HG02840 (cell line): ENCODE results near the gene MCTP1.

Experiments used
- ATAC-seq: cut with Tn5 transposase; IDR thresholded peaks from one replicate; pipeline ENCODE4 v1.9.1; 2021; ENCODE audit warnings: mild to moderate bottlenecking, moderate library complexity, moderate number of reproducible peaks; ENCODE audit not compliant: unreplicated experiment, low FRiP score

The MCTP1 gene

GRCh38 chr5:94788527-94788926 lies 496.4 kb downstream of the MCTP1 start:
- ATAC-seq, result no peak

GRCh38 chr5:94784536-94785505 lies 500.1 kb downstream of the MCTP1 start:
- ATAC-seq, result no peak

GRCh38 chr5:94782383-94782782 lies 502.5 kb downstream of the MCTP1 start:
- ATAC-seq, result no peak

- no peak for ATAC-seq
Observed at GRCh38 chr5:94779684-94780083, 505.2 kb downstream of the MCTP1 start.

GRCh38 chr5:94778732-94779131 lies 506.2 kb downstream of the MCTP1 start:
- ATAC-seq, result no peak

GRCh38 chr5:94778299-94778698 lies 506.6 kb downstream of the MCTP1 start:
- ATAC-seq, result no peak

GRCh38 chr5:94777056-94777880 lies 507.6 kb downstream of the MCTP1 start:
- no peak for ATAC-seq

- ATAC-seq, result no peak
Observed at GRCh38 chr5:94776167-94776566, 508.7 kb downstream of the MCTP1 start.

- no peak for ATAC-seq
Observed at GRCh38 chr5:94775088-94775487, 509.8 kb downstream of the MCTP1 start.

GRCh38 chr5:94771742-94772141 lies 513.2 kb downstream of the MCTP1 start:
- ATAC-seq, result no peak

GRCh38 chr5:94769996-94770395 lies 514.9 kb downstream of the MCTP1 start:
- no peak for ATAC-seq

- no peak for ATAC-seq
Observed at GRCh38 chr5:94761786-94762185, 523.1 kb downstream of the MCTP1 start.

- ATAC-seq, result no peak
Observed at GRCh38 chr5:94761055-94761454, 523.8 kb downstream of the MCTP1 start.

GRCh38 chr5:94759961-94760360 lies 524.9 kb downstream of the MCTP1 start:
- ATAC-seq, result no peak

GRCh38 chr5:94759022-94759421 lies 525.9 kb downstream of the MCTP1 start:
- no peak for ATAC-seq

GRCh38 chr5:94754824-94755223 lies 530.1 kb downstream of the MCTP1 start:
- ATAC-seq, result no peak

GRCh38 chr5:94751460-94751859 lies 533.4 kb downstream of the MCTP1 start:
- ATAC-seq, result no peak

- no peak for ATAC-seq
Observed at GRCh38 chr5:94750681-94751080, 534.2 kb downstream of the MCTP1 start.

GRCh38 chr5:94749042-94749441 lies 535.9 kb downstream of the MCTP1 start:
- no peak for ATAC-seq

- no peak for ATAC-seq
Observed at GRCh38 chr5:94748212-94748611, 536.7 kb downstream of the MCTP1 start.

- no peak for ATAC-seq
Observed at GRCh38 chr5:94747371-94747770, 537.5 kb downstream of the MCTP1 start.
